PC-3 (cell line): Measurements from ENCODE around the gene LUM.

Experiments
- EZH2 ChIP-seq: fragments of 300-600 bp; sonication (generic); IDR thresholded peaks from one replicate; pipeline ENCODE4 v1.6.1; 2017; ENCODE audit warnings: antibody characterized with exemption, mild to moderate bottlenecking, low read length; ENCODE audit not compliant: unreplicated experiment
- EZH2phosphoT487 ChIP-seq: fragments of 300-600 bp; sonication (generic); IDR thresholded peaks from 2 replicates; pipeline ENCODE4 v1.6.1; 2018; ENCODE audit warnings: mild to moderate bottlenecking, antibody characterized with exemption, low read length, borderline replicate concordance
- TF ChIP-seq, protein P1 (sequence below): fragments of 300-600 bp; sonication (generic); conservative IDR thresholded peaks from 2 replicates; pipeline ENCODE4 v1.5.1; 2017; ENCODE audit warnings: antibody characterized with exemption, low read depth, mild to moderate bottlenecking, low read length

DNA sequence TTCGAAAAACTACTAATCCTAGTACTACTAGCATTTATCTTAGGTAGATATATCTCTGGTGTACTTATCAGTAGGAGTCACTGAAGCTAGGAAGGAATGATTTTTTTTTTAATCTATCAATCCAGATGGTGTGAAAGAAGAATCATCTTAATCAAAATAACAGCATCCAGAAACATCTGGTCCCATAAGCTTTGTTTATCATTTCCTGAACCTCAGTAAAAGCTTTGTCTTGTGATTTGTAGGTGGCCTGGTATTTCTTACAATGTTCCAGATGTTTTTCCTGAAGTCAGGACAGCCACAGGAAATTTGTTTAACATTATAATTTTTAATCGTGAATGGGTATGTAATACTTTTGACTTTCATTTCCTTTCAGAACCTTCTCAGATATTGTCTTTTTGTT is 28.0 kb upstream of the LUM start:
- TF ChIP-seq, protein P1, sequence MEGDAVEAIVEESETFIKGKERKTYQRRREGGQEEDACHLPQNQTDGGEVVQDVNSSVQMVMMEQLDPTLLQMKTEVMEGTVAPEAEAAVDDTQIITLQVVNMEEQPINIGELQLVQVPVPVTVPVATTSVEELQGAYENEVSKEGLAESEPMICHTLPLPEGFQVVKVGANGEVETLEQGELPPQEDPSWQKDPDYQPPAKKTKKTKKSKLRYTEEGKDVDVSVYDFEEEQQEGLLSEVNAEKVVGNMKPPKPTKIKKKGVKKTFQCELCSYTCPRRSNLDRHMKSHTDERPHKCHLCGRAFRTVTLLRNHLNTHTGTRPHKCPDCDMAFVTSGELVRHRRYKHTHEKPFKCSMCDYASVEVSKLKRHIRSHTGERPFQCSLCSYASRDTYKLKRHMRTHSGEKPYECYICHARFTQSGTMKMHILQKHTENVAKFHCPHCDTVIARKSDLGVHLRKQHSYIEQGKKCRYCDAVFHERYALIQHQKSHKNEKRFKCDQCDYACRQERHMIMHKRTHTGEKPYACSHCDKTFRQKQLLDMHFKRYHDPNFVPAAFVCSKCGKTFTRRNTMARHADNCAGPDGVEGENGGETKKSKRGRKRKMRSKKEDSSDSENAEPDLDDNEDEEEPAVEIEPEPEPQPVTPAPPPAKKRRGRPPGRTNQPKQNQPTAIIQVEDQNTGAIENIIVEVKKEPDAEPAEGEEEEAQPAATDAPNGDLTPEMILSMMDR: no peak
- TF ChIP-seq EZH2 (no peak), EZH2phosphoT487 (no peak)
